Measurements from ENCODE around the gene MBNL2. TPM values are rescaled to one million over a fixed set of nuclear protein-coding genes. Genes with fewer than 3 reads are reported as not detected.

The MBNL2 gene
- total and polyA plus RNA-seq, 2 of the 4 experiments (the other 2 are of a cell fraction) = 26.9 to 103 TPM

DNA sequence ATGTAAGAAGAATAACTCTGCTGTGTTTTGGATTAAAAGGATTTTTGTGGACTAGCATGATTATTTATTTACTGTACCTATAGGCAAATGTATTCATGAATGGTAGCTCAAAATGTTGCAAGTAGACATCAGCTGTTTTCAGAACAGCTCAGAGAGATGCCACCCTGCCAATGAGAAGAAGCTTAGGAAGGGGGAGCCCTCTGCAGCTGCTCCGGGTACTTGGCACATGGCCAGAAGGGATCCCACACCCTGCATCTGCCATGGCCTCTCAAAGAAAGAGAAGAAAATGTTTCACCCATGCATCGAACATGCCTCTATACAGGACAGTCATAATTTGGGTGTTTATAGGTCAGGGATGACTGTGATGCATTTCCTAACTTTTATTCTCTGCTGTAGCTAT is 30.5 kb upstream of the MBNL2 start:
- H2AK9ac ChIP-seq (replicated peaks; ENCODE audit: low read depth, low read length, poor library complexity) = no peak overlapping the region
- ChIA-PET POLR2A (ENCODE audit: unreplicated experiment) (no interaction called here), CTCF (interaction anchor here (0.7 to 1.1 kb wide), 2 partner anchors 15 to 561 kb away, joined by 3 read pairs; no protein-coding TSS in a partner anchor)
- peak overlapping the region; percentile 53; the same call in 1 of the 2 replicates for H3K18ac ChIP-seq (ENCODE audit: low read depth, low read length)
- peak overlapping the region; percentile 50; the same call in 1 of the 2 replicates for H2BK120ac ChIP-seq (ENCODE audit: low read depth, low read length)
- no peak overlapping the region for H3K4me3 ChIP-seq (ENCODE audit: insufficient read depth, low read depth, low read length)
- H4K20me1 ChIP-seq (ENCODE audit: insufficient read depth, low read length) = no peaks in the 10 kb centered on the region
- H3K36me3 ChIP-seq (ENCODE audit: control insufficient read depth, insufficient read depth, low read length) = no peaks in the 10 kb centered on the region
- H2AK5ac ChIP-seq (ENCODE audit: low read depth, low read length) = no peak overlapping the region
- no peaks in the 10 kb centered on the region for H3K9me3 ChIP-seq (ENCODE audit: control insufficient read depth, insufficient read depth, low read length)
- H2BK20ac ChIP-seq (ENCODE audit: low read depth, low read length) = peak overlapping the region; percentile 14; the same call in 1 of the 2 replicates
- no peak overlapping the region for H3K23ac ChIP-seq (ENCODE audit: low read depth, low read length)
- no peaks in the 10 kb centered on the region for H3K27me3 ChIP-seq (ENCODE audit: control insufficient read depth, insufficient read depth, low read length)
- no peak overlapping the region for H3K27ac ChIP-seq (ENCODE audit: insufficient read depth, low read length)
- 0 out of 4 replicates have a peak overlapping the region, but pooled peaks of 1 of the 2 experiments have one; percentile 9 for H4K8ac ChIP-seq (ENCODE audit: low read depth in 2 of 2, low read length in 2 of 2)
- H2BK15ac ChIP-seq (ENCODE audit: low read depth, low read length) = no peak overlapping the region
- H4K91ac ChIP-seq (ENCODE audit: insufficient read depth, low read depth, low read length) = no peak overlapping the region
- no peak for DNase-seq
- dilution Hi-C loops (cut with HindIII; ENCODE audit: low sequenced_read_pairs, unreplicated experiment) = no loop called here
- no peak overlapping the region; the same call in 1 of the 2 replicates for H4K5ac ChIP-seq (ENCODE audit: low read depth, low read length)
- no peak overlapping the region for H3K9ac ChIP-seq (ENCODE audit: low read depth, low read length)
- H3K4ac ChIP-seq (ENCODE audit: low read depth, low read length) = no peak overlapping the region; the same call in 1 of the 2 replicates
- TF ChIP-seq NFE2L2 (IDR thresholded peaks at IDR 0.05; ENCODE audit: low read depth, low read length) (no peak), MAZ (IDR thresholded peaks at IDR 0.05; ENCODE audit: borderline replicate concordance, low read depth, low read length) (no peak), BHLHE40 (IDR thresholded peaks at IDR 0.05; ENCODE audit: low read depth, low read length) (no peak), CEBPB (IDR thresholded peaks at IDR 0.05; ENCODE audit: low read depth, low read length) (no peak), RCOR1 (IDR thresholded peaks at IDR 0.05; ENCODE audit: insufficient replicate concordance, low read length) (no peak), MAFK (IDR thresholded peaks at IDR 0.05; ENCODE audit: low read depth, low read length) (no peak), FOS (IDR thresholded peaks at IDR 0.05; ENCODE audit: low read depth, low read length) (no peak), RAD21 (IDR thresholded peaks at IDR 0.05; ENCODE audit: low read length) (no peak), RFX5 (IDR thresholded peaks at IDR 0.05; ENCODE audit: low read depth, low read length) (no peak), MXI1 (IDR thresholded peaks at IDR 0.05; ENCODE audit: borderline replicate concordance, low read depth, low read length) (no peak), POLR2A (IDR thresholded peaks at IDR 0.05; ENCODE audit: low read depth, low read length) (no peak), CHD1 (IDR thresholded peaks at IDR 0.05; ENCODE audit: low read depth, low read length) (no peak), SMC3 (IDR thresholded peaks at IDR 0.05; ENCODE audit: low read depth, low read length) (no peak)
- TF ChIP-seq, protein P1, sequence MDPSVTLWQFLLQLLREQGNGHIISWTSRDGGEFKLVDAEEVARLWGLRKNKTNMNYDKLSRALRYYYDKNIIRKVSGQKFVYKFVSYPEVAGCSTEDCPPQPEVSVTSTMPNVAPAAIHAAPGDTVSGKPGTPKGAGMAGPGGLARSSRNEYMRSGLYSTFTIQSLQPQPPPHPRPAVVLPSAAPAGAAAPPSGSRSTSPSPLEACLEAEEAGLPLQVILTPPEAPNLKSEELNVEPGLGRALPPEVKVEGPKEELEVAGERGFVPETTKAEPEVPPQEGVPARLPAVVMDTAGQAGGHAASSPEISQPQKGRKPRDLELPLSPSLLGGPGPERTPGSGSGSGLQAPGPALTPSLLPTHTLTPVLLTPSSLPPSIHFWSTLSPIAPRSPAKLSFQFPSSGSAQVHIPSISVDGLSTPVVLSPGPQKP (IDR thresholded peaks at IDR 0.05; ENCODE audit: borderline replicate concordance, low read depth, low read length) = no peak
- TF ChIP-seq, protein P2, sequence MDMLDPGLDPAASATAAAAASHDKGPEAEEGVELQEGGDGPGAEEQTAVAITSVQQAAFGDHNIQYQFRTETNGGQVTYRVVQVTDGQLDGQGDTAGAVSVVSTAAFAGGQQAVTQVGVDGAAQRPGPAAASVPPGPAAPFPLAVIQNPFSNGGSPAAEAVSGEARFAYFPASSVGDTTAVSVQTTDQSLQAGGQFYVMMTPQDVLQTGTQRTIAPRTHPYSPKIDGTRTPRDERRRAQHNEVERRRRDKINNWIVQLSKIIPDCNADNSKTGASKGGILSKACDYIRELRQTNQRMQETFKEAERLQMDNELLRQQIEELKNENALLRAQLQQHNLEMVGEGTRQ (IDR thresholded peaks at IDR 0.05; ENCODE audit: low read depth, low read length) = no peak
- TF ChIP-seq, protein P3, sequence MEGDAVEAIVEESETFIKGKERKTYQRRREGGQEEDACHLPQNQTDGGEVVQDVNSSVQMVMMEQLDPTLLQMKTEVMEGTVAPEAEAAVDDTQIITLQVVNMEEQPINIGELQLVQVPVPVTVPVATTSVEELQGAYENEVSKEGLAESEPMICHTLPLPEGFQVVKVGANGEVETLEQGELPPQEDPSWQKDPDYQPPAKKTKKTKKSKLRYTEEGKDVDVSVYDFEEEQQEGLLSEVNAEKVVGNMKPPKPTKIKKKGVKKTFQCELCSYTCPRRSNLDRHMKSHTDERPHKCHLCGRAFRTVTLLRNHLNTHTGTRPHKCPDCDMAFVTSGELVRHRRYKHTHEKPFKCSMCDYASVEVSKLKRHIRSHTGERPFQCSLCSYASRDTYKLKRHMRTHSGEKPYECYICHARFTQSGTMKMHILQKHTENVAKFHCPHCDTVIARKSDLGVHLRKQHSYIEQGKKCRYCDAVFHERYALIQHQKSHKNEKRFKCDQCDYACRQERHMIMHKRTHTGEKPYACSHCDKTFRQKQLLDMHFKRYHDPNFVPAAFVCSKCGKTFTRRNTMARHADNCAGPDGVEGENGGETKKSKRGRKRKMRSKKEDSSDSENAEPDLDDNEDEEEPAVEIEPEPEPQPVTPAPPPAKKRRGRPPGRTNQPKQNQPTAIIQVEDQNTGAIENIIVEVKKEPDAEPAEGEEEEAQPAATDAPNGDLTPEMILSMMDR (conservative IDR thresholded peaks at IDR 0.05; ENCODE audit: low read depth, low read length) = no peak
- H3K4me1 ChIP-seq (ENCODE audit: control insufficient read depth, insufficient read depth, low read length) = peaks cover 13% of the 10 kb centered on the region
- no peak overlapping the region for H3K56ac ChIP-seq (ENCODE audit: extremely low read depth, insufficient read depth, low read length)
- no peak for ATAC-seq (ENCODE audit: low read depth)
- H3K79me1 ChIP-seq (ENCODE audit: low read depth in 1 of 2, low read length in 2 of 2) = no peaks in the 10 kb centered on the region
- H3K4me2 ChIP-seq (ENCODE audit: low read depth, low read length) = no peak overlapping the region
- peaks cover 3% of the 10 kb centered on the region; the same call in 1 of the 2 replicates for H3K9me1 ChIP-seq (ENCODE audit: insufficient read depth, low read length)
- no TSS peak for BruUV-seq (replicated peaks)
- H2AFZ ChIP-seq (replicated peaks; ENCODE audit: low read length, poor library complexity) = no peak overlapping the region
- intact Hi-C loops (cut with micrococcal nuclease) = no loop called here
- in situ Hi-C loops (cut with MboI; ENCODE audit: low sequenced_read_pairs) = no loop called here
- no CpG with 5 or more reads among the region's 2 CpGs for WGBS, 2 experiments (ENCODE audit: extremely low coverage in 2 of 2, insufficient read length in 1 of 2)
- no peak overlapping the region for H2BK5ac ChIP-seq (ENCODE audit: low read depth, low read length, poor library complexity, severe bottlenecking)
- H3K14ac ChIP-seq (replicated peaks; ENCODE audit: low read depth, low read length) = 0 out of 2 replicates have a peak overlapping the region, but pooled peaks have one; percentile 0

Measured in IMR-90 (cell line).